GM12878 (cell line): ENCODE results near the gene JAGN1. TPM values are rescaled to one million over a fixed set of nuclear protein-coding genes. Genes with fewer than 3 reads are reported as not detected.

Experiments used
- ATAC-seq: fragments of 200-7000 bp; cut with Tn5 transposase; 3 replicates; pipeline ENCODE4 v1.9.1; 2020; ENCODE audit warnings: mild to moderate bottlenecking, moderate library complexity
- BruUV-seq: library from RNA; stranded (reverse); fragments of 400-500 nt; replicated peaks from 2 replicates; lab custom pipeline; 2021; lab: Mats Ljungman, UMichigan
- CTCF ChIA-PET: fragments of 300-600 bp; sonication (Branson Sonifier 250); formaldehyde crosslinking; extraction: SDS; loops from one replicate; lab custom pipeline; 2021; ENCODE audit warnings: inconsistent platforms; lab: Yijun Ruan, JAX
- POLR2A ChIA-PET: fragments of 350-600 bp; formaldehyde crosslinking; extraction: SDS; loops from one replicate; lab custom pipeline; 2021; ENCODE audit warnings: inconsistent platforms; lab: Charles Lee
- RAD21 ChIA-PET: fragments of 300-600 bp; sonication (Branson Sonifier 250); formaldehyde crosslinking; loops from one replicate; lab custom pipeline; 2023; ENCODE audit warnings: antibody characterized with exemption; ENCODE audit not compliant: unreplicated experiment; lab: Charles Lee
- SMC1A ChIA-PET: fragments of 300-600 bp; sonication (Branson Sonifier 250); formaldehyde crosslinking; loops from one replicate; lab custom pipeline; 2023; ENCODE audit not compliant: unreplicated experiment, uncharacterized antibody; lab: Charles Lee
- DNase-seq: peaks from one replicate; pipeline ENCODE4 v3.0.0-alpha.2; 2011; ENCODE audit warnings: low read depth, low spot score
- FAIRE-seq: peaks from 3 replicates; lab custom pipeline; 2011; peaks lifted over from hg19 to GRCh38; lab: Jason Lieb, UNC
- H2AFZ ChIP-seq: 2 replicates; pipeline ENCODE4 v1.6.0; 2011; ENCODE audit warnings: low read depth, low read length, control low read depth; ENCODE audit not compliant: control insufficient read depth
- H3K27ac ChIP-seq: 2 replicates; pipeline ENCODE4 v1.5.1; 2011; ENCODE audit warnings: control low read depth; ENCODE audit not compliant: control insufficient read depth, insufficient read depth
- H3K27me3 ChIP-seq, 2 experiments: replicated peaks in 1 of 2; 2 replicates each; pipeline versions ENCODE4 v1.6.0 to v1.6.1; 2011; ENCODE audit warnings: low read length in 1 of 2; ENCODE audit not compliant: control insufficient read depth in 2 of 2, insufficient read depth in 2 of 2
- H3K36me3 ChIP-seq, 2 experiments: 2 replicates each; pipeline ENCODE4 v1.5.1; 2011; ENCODE audit warnings: low read length in 1 of 2; ENCODE audit not compliant: control insufficient read depth in 2 of 2, insufficient read depth in 2 of 2
- H3K4me1 ChIP-seq: 2 replicates; pipeline ENCODE4 v1.6.1; 2011; ENCODE audit warnings: mild to moderate bottlenecking, low read length, moderate library complexity, mixed read lengths; ENCODE audit not compliant: control insufficient read depth, insufficient read depth
- H3K4me2 ChIP-seq: 2 replicates; pipeline ENCODE4 v1.6.0; 2011; ENCODE audit warnings: control low read depth; ENCODE audit not compliant: control insufficient read depth, insufficient read depth
- H3K4me3 ChIP-seq: fragments of 200-600 bp; sonication (generic); 2 replicates; pipeline ENCODE4 v1.5.1; 2016
- H3K79me2 ChIP-seq: 2 replicates; pipeline ENCODE4 v1.6.0; 2011; ENCODE audit warnings: low read length; ENCODE audit not compliant: control insufficient read depth, insufficient read depth
- H3K9ac ChIP-seq: 2 replicates; pipeline ENCODE4 v1.8.0; 2011; ENCODE audit warnings: low read length, control low read depth, mixed read lengths; ENCODE audit not compliant: control insufficient read depth, insufficient read depth
- H3K9me3 ChIP-seq: replicated peaks from 3 replicates; pipeline ENCODE4 v1.5.1; 2011; ENCODE audit warnings: mild to moderate bottlenecking, low read length; ENCODE audit not compliant: control insufficient read depth, insufficient read depth
- H4K20me1 ChIP-seq: 2 replicates; pipeline ENCODE4 v1.6.0; 2011; ENCODE audit not compliant: control insufficient read depth, insufficient read depth
- CHD4 ChIP-seq: fragments of 200-600 bp; sonication (generic); IDR thresholded peaks from 2 replicates; pipeline ENCODE4 v1.6.1; 2016; ENCODE audit warnings: mild to moderate bottlenecking
- GABPA ChIP-seq: IDR thresholded peaks from 2 replicates; pipeline ENCODE4 v1.6.1; 2014; ENCODE audit warnings: antibody characterized with exemption, low read depth, mild to moderate bottlenecking, inconsistent platforms
- HDAC6 ChIP-seq: fragments of 200-600 bp; sonication (generic); IDR thresholded peaks from one replicate; pipeline ENCODE4 v1.8.0; 2017; ENCODE audit warnings: antibody characterized with exemption; ENCODE audit not compliant: unreplicated experiment
- NFYB ChIP-seq: IDR thresholded peaks from 2 replicates; pipeline ENCODE4 v1.6.1; 2011; ENCODE audit warnings: low read depth, mild to moderate bottlenecking, low read length, improper control_type of control experiment, moderate library complexity; ENCODE audit not compliant: insufficient read depth
- ZNF24 ChIP-seq: fragments of 450-650 bp; IDR thresholded peaks from 2 replicates; pipeline ENCODE4 v1.6.1; 2017; ENCODE audit warnings: antibody characterized with exemption, mild to moderate bottlenecking
- ZZZ3 ChIP-seq: IDR thresholded peaks from 2 replicates; pipeline ENCODE4 v1.6.1; 2011; ENCODE audit warnings: low read depth; ENCODE audit not compliant: control insufficient read depth, insufficient read length
- WGBS: methylation state at CpG from one replicate; pipeline ENCODE4 v1.1.6; 2016; ENCODE audit warnings: low lambda C conversion rate; ENCODE audit not compliant: insufficient replicate concordance, insufficient coverage; ENCODE audit errors: missing lambda C conversion rate; 5-methylcytosine and 5-hydroxymethylcytosine counted together
- in situ Hi-C: fragments of 300-500 bp; cut with MboI; formaldehyde crosslinking; loops from 9 replicates; pipeline ENCODE4 v1.14.3; 2018; ENCODE audit warnings: mixed read lengths
- intact Hi-C: fragments of 100-400 bp; cut with micrococcal nuclease; formaldehyde crosslinking; loops from one replicate; pipeline ENCODE4 v1.14.2; 2022; ENCODE audit not compliant: unreplicated experiment
- polyA plus RNA-seq, 11 experiments: library from polyadenylated mRNA; depleted of rRNA in 4 of 11; unstranded in 6 of 11; stranded (reverse) in 5 of 11; fragments of >200 nt; fragmentation: Nextera tagmentation in 4 of 11; fragmentation: Illumina TruSeq in 1 of 11; extraction: Ambion mirVana in 4 of 11; extraction: Trizol in 1 of 11; gene quantifications; 1 replicate in 1 of 11; 2 replicates in 10 of 11; pipeline versions ENCODE4 v1.2.1 to v1.2.3, GENCODE V29; 2011 to 2016; ENCODE audit warnings: inconsistent platforms in 2 of 11, missing spikeins in 2 of 11, low read depth in 1 of 11
- total RNA-seq, 4 experiments: library from RNA; depleted of rRNA in 3 of 4; stranded (reverse); fragments of >200 nt in 3 of 4; fragmentation: Illumina TruSeq in 1 of 4; extraction: Trizol in 1 of 4; gene quantifications; 2 replicates each; pipeline versions ENCODE4 v1.2.1 to v1.2.3, GENCODE V29; 2013 to 2021
- TF ChIP-seq, protein P1 (sequence below): IDR thresholded peaks from 2 replicates; pipeline ENCODE4 v1.6.1; 2011; ENCODE audit warnings: low read depth, low read length, improper control_type of control experiment, borderline replicate concordance
- TF ChIP-seq, protein P2 (sequence below): fragments of 450-650 bp; formaldehyde crosslinking; IDR thresholded peaks from 2 replicates; pipeline ENCODE4 v1.4.0; 2020; ENCODE audit warnings: mild to moderate bottlenecking, moderate library complexity

JAGN1 gene
- total and polyA plus RNA-seq, 10 of the 15 experiments (the other 5 are each of a cell fraction or from before 2014, with no cell fraction given) = 23.3 to 56.0 (median 35.4) TPM

DNA sequence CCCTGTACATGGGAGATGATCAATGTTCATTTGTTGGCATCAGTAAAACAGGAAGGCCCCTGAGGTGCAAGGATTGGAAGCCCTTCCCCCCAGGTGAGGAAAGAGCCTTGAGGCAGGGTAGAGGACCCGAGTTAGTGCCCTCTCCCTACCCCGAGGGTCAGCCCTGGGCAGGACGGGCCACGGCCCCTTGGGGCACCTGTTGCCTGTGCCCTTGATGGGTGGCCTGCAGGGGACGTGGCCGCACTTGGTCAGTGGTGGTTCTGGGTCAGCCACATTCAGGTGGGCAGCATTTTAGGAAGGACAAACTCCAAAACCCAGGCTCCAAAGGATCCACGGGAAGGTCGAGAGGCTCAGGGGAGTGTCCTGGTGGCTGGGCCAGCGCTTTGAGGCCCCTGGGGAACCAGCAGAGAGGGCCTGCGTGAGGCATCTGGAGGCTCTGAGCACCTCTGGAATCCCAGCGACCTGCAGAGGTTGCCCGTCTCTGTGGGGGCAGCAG, 30.8 kb upstream of the JAGN1 start (continued):
- TF ChIP-seq GABPA (no peak), HDAC6 (no peak)

DNA sequence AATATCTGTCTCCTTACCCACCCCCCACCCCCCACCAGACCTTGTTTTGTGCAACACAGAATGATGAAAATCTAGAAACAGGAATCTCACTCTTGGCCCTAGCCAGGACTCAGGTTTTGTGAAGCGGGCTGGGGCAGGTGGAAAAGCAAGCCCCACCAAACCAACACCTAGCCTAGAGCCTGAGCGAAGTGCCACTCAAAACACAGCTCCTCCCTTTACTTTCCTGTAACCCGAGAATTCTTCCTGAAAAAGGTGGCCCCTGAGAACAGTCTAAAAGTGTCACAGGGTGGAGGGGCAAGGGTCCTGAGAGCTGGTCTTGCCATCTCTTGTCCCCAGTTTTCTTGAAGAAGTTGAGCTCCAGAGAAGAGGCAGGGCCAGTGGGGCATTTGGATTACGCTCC, 29.2 kb upstream of the JAGN1 start:
- TF ChIP-seq ZNF24 = no peak
- no peak for TF ChIP-seq NFYB
- TF ChIP-seq CHD4 = no peak
- TF ChIP-seq, protein P1, sequence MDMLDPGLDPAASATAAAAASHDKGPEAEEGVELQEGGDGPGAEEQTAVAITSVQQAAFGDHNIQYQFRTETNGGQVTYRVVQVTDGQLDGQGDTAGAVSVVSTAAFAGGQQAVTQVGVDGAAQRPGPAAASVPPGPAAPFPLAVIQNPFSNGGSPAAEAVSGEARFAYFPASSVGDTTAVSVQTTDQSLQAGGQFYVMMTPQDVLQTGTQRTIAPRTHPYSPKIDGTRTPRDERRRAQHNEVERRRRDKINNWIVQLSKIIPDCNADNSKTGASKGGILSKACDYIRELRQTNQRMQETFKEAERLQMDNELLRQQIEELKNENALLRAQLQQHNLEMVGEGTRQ = no peak
- TF ChIP-seq, protein P2, sequence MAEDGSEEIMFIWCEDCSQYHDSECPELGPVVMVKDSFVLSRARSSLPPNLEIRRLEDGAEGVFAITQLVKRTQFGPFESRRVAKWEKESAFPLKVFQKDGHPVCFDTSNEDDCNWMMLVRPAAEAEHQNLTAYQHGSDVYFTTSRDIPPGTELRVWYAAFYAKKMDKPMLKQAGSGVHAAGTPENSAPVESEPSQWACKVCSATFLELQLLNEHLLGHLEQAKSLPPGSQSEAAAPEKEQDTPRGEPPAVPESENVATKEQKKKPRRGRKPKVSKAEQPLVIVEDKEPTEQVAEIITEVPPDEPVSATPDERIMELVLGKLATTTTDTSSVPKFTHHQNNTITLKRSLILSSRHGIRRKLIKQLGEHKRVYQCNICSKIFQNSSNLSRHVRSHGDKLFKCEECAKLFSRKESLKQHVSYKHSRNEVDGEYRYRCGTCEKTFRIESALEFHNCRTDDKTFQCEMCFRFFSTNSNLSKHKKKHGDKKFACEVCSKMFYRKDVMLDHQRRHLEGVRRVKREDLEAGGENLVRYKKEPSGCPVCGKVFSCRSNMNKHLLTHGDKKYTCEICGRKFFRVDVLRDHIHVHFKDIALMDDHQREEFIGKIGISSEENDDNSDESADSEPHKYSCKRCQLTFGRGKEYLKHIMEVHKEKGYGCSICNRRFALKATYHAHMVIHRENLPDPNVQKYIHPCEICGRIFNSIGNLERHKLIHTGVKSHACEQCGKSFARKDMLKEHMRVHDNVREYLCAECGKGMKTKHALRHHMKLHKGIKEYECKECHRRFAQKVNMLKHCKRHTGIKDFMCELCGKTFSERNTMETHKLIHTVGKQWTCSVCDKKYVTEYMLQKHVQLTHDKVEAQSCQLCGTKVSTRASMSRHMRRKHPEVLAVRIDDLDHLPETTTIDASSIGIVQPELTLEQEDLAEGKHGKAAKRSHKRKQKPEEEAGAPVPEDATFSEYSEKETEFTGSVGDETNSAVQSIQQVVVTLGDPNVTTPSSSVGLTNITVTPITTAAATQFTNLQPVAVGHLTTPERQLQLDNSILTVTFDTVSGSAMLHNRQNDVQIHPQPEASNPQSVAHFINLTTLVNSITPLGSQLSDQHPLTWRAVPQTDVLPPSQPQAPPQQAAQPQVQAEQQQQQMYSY (CRISPR knock-in tag) = no peak
- TF ChIP-seq ZZZ3 = no peak
- H3K9ac ChIP-seq = no peak overlapping the region
- FAIRE-seq = no peak
- intact Hi-C loops = no loop called here
- 66% methylated on average over 4 of the region's 4 CpGs for WGBS
- in situ Hi-C loops = no loop called here
- H3K27me3 ChIP-seq = peaks cover 2 to 3% of the 10 kb centered on the region in 2 experiments; a peak in 2 of 4 replicates
- ChIA-PET SMC1A (interaction anchor here (0.6 kb wide), 1 partner anchor 1027 kb away, joined by 3 read pairs; no protein-coding TSS in a partner anchor), RAD21 (interaction anchor here (1.0 kb wide), 1 partner anchor 134 kb away, joined by 3 read pairs; no protein-coding TSS in a partner anchor), POLR2A (no interaction called here), CTCF (interaction anchor here (1.1 kb wide), 1 partner anchor 70 kb away, joined by 4 read pairs; no protein-coding TSS in a partner anchor)
- ATAC-seq = no peak
- H3K4me2 ChIP-seq = no peak overlapping the region
- no peaks in the 10 kb centered on the region for H3K4me1 ChIP-seq
- no peak overlapping the region for H3K27ac ChIP-seq
- no peak overlapping the region for H2AFZ ChIP-seq
- H3K36me3 ChIP-seq = no peaks in the 10 kb centered on the region
- H3K79me2 ChIP-seq = no peaks in the 10 kb centered on the region
- H3K4me3 ChIP-seq = no peak overlapping the region
- no peak for DNase-seq
- no TSS peak for BruUV-seq
- H3K9me3 ChIP-seq = no peaks in the 10 kb centered on the region
- no peaks in the 10 kb centered on the region for H4K20me1 ChIP-seq
